HepG2 (cell line): ENCODE data around the gene STARD10.

ENCODE experiments used
- CEBPZ ChIP-seq: IDR thresholded peaks from 2 replicates; pipeline ENCODE4 v1.6.1; 2012; ENCODE audit warnings: low read length, improper control_type of control experiment
- CTCF ChIP-seq: sonication (generic); formaldehyde crosslinking; IDR thresholded peaks from 2 replicates; pipeline ENCODE4 v1.5.0; 2020; ENCODE audit warnings: mild to moderate bottlenecking, missing genetic modification reagents, moderate library complexity
- HNRNPUL1 ChIP-seq: fragments of 200-400 bp; formaldehyde crosslinking; IDR thresholded peaks from 2 replicates; pipeline ENCODE4 v1.6.1; 2017; ENCODE audit warnings: low read depth, mild to moderate bottlenecking, low read length, moderate library complexity
- POLR2A ChIP-seq, 2 experiments: IDR thresholded peaks; 2 replicates each; pipeline ENCODE4 v1.6.1; 2011; ENCODE audit warnings: low read depth in 2 of 2, low read length in 2 of 2, mild to moderate bottlenecking in 1 of 2, moderate library complexity in 1 of 2; ENCODE audit not compliant: insufficient read depth in 1 of 2
- POLR2AphosphoS5 ChIP-seq: IDR thresholded peaks from 2 replicates; pipeline ENCODE4 v1.6.1; 2012; ENCODE audit warnings: low read depth, low read length
- RBM39 ChIP-seq: fragments of 200-400 bp; formaldehyde crosslinking; IDR thresholded peaks from one replicate; pipeline ENCODE4 v1.6.1; 2018; ENCODE audit warnings: antibody characterized with exemption, mild to moderate bottlenecking, low read depth, low read length; ENCODE audit not compliant: poor library complexity, severe bottlenecking
- ZFP36 ChIP-seq: fragments of 150-350 bp; IDR thresholded peaks from 2 replicates; pipeline ENCODE4 v1.6.1; 2018; ENCODE audit warnings: borderline replicate concordance, low read length, low read depth; ENCODE audit not compliant: partially characterized antibody
- ZNF274 ChIP-seq: sonication (generic); formaldehyde crosslinking; IDR thresholded peaks from 2 replicates; pipeline ENCODE4 v1.5.1; 2020; ENCODE audit warnings: mild to moderate bottlenecking, missing genetic modification reagents
- ZNF280D ChIP-seq: sonication (generic); formaldehyde crosslinking; IDR thresholded peaks from 2 replicates; pipeline ENCODE4 v1.5.1; 2020; ENCODE audit warnings: mild to moderate bottlenecking, missing genetic modification reagents

GRCh38 chr11:72751116-72752087 lies 42.4 kb downstream of the STARD10 start:
- TF ChIP-seq CEBPZ (no peak), RBM39 (no peak), POLR2AphosphoS5 (no peak), POLR2A (IDR thresholded peaks at IDR 0.05; ENCODE audit: insufficient read depth in 1 of 2, low read depth in 2 of 2, low read length in 2 of 2) (no peak), ZNF280D (CRISPR knock-in tag) (no peak), HNRNPUL1 (no peak), CTCF (CRISPR knock-in tag) (no peak), ZNF274 (CRISPR knock-in tag) (no peak), ZFP36 (no peak)
